ENCODE measurements around the gene TNIK. TPM values are rescaled to one million over a fixed set of nuclear protein-coding genes. Genes with fewer than 3 reads are reported as not detected.

Gene TNIK
- total and polyA plus RNA-seq, 2 of the 13 experiments (the other 11 are each of a cell fraction or from before 2014, with no cell fraction given): 0.15 to 0.22 TPM

- TF ChIP-seq CBFB (CRISPR knock-in tag; IDR thresholded peaks at IDR 0.05) (peak; percentile 98), DMAP1 (CRISPR knock-in tag; IDR thresholded peaks at IDR 0.05) (no peak), NR2C2 (CRISPR knock-in tag; IDR thresholded peaks at IDR 0.05; ENCODE audit: borderline replicate concordance) (peak; percentile 44; the same call in 1 of the 2 replicates), ZBED4 (CRISPR knock-in tag; IDR thresholded peaks at IDR 0.05; ENCODE audit: borderline replicate concordance) (no peak), GMEB1 (CRISPR knock-in tag; IDR thresholded peaks at IDR 0.05; ENCODE audit: borderline replicate concordance) (no peak), KLF15 (CRISPR knock-in tag; IDR thresholded peaks at IDR 0.05; ENCODE audit: borderline replicate concordance) (no peak), HOXD1 (CRISPR knock-in tag; IDR thresholded peaks at IDR 0.05) (no peak), RBAK (CRISPR knock-in tag; IDR thresholded peaks at IDR 0.05) (no peak), ZNF768 (CRISPR knock-in tag; IDR thresholded peaks at IDR 0.05) (peak; percentile 15; the same call in 1 of the 2 replicates), ISX (CRISPR knock-in tag; conservative IDR thresholded peaks at IDR 0.05) (no peak), ZNF879 (CRISPR knock-in tag; IDR thresholded peaks at IDR 0.05) (no peak), RFX5 (IDR thresholded peaks at IDR 0.05; ENCODE audit: low read depth, low read length) (no peak), ZNF782 (CRISPR knock-in tag; IDR thresholded peaks at IDR 0.05; ENCODE audit: borderline replicate concordance) (no peak), MTF1 (CRISPR knock-in tag; IDR thresholded peaks at IDR 0.05) (no peak), MXI1 (IDR thresholded peaks at IDR 0.05; ENCODE audit: borderline replicate concordance, low read depth, low read length) (no peak; the same call in 2 of the 3 replicates), GRHL1 (CRISPR knock-in tag; conservative IDR thresholded peaks at IDR 0.05) (no peak), ZNF276 (CRISPR knock-in tag; IDR thresholded peaks at IDR 0.05; ENCODE audit: low read depth) (no peak), ZNF367 (CRISPR knock-in tag; IDR thresholded peaks at IDR 0.05; ENCODE audit: borderline replicate concordance) (no peak), ZFP41 (CRISPR knock-in tag; IDR thresholded peaks at IDR 0.05; ENCODE audit: borderline replicate concordance) (no peak), RNF2 (conservative IDR thresholded peaks at IDR 0.05; ENCODE audit: low read depth) (no peak), KAT2B (IDR thresholded peaks at IDR 0.05; ENCODE audit: borderline replicate concordance, low read depth, low read length) (no peak), TFDP2 (CRISPR knock-in tag; IDR thresholded peaks at IDR 0.05) (no peak)
Measured at GRCh38 chr3:171157286-171157685, 302.9 kb downstream of the TNIK start (continued).

Data from HepG2 (cell line).